HG03095 (cell line): ENCODE data around the gene CGB2.
A peak's percentile ranks its signal among the peaks of the same experiment; 100 is the strongest.
"Not testable (repeated sequence)": the region's sequence is repeated elsewhere in the genome, so short reads cannot be mapped to it uniquely, and the experiment has no call there.

Experiments
- ATAC-seq: cut with Tn5 transposase; IDR thresholded peaks from one replicate; pipeline ENCODE4 v1.9.1; 2021; ENCODE audit warnings: moderate library complexity; ENCODE audit not compliant: unreplicated experiment

CGB2 gene

GRCh38 chr19:49031642-49032301 lies at the start of gene CGB2:
TSS of gene CGB2 (plus strand) at chr19:49031890. CDS start at chr19:49032096, 206 bp downstream.
- not testable (repeated sequence) for ATAC-seq

DNA sequence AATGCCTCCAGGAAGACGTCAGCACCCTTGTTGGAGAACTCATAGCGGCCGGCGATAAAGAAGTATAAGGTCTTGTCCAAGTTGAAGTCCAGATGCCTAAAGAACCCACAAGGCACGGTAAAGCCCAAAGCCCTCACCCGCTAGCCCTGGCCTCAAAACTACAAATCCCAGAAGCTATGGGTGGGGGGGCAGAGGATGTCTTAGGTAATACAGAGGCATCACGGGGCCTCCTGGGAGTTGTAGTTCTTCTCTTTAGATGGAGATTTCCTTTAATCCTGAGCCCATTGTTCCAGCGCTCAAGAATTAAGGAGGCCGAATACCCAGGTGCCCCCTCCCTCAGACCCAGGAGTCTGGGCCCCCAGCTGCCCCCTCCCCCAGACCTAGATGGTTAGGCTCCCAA lies 49.4 kb upstream of the CGB2 start:
- no peak for ATAC-seq

- ATAC-seq, result no peak
Observed at GRCh38 chr19:48985711-48986110, 46.0 kb upstream of the CGB2 start.

DNA sequence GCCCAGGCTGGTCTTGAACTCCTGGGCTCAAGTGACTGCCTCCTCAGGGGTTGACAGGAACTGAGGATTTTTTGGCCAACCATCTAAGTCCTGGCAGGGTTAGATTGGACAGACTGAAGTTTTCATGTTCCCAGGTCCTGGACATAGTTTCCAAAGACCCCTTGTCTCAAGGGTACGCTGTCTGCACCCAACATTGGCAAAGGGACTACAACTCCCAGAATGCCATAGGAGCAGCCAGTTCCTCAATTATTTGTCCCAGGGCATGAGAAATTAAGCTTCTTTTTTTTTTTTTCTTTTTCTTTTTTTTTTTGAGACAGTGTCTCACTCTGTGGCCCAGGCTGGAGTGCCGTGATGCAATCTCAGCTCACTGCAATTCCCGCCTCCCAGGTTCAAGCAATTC lies 45.5 kb upstream of the CGB2 start:
- no peak for ATAC-seq

- ATAC-seq, result no peak
Observed at GRCh38 chr19:48987323-48987722, 44.4 kb upstream of the CGB2 start.

GRCh38 chr19:48988286-48988685 lies 43.4 kb upstream of the CGB2 start:
- ATAC-seq, result no peak

GRCh38 chr19:48988860-48989259 lies 42.8 kb upstream of the CGB2 start:
- no peak for ATAC-seq

GRCh38 chr19:48989701-48990291 lies 41.9 kb upstream of the CGB2 start:
- ATAC-seq, result no peak

DNA sequence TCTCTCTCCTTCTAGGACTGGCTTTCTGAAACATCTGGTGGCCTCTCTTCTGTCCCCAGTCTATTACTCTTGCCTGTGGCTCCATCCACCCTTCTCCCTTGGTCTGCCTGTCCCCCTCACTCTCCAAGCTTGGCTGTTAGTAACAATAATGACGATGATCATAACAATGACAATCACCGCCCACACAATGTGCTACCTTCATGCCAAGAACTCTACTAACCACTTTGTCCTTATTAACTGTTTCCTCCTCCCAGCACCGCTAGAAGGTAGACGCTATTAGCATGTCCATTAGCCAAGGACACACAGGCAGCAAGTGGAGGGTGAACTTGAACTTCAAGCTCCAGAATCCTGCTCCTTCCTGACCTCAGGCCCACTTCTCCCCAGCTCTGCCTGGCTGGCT lies 41.3 kb upstream of the CGB2 start:
- no peak for ATAC-seq

- ATAC-seq, result no peak
Observed at GRCh38 chr19:48991011-48991609, 40.6 kb upstream of the CGB2 start.

- no peak for ATAC-seq
Observed at GRCh38 chr19:48991873-48992580, 39.7 kb upstream of the CGB2 start.

DNA sequence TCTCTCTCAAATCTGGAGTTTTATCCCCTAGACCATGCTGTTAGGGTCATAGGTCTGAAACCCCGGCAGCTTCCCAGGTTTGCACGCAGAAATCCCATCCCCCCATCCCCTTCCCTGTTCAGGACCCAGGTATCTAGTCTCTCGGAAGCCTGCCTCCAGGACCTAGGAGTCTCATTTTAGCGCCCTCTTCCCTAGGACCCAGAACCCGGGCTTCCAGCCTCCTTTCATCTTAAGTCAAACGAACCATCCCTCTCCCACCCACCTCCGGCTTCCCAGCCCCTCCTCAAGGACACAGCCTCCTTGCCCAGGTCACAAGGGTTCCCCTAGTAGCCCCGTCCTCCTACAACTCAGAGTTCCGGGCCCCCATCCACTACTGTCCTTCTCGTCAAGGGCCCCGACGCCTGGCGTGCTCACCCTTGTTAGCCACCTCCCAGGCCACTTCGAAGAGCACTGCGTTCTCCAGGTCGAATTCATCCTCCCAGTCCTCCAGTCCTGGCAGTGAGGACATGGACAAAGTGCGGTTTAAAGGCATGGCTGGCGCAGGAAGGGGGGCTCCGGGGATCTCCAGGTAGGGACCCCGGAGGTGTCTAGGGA lies 39.0 kb upstream of the CGB2 start:
- ATAC-seq, result peak; percentile 2

DNA sequence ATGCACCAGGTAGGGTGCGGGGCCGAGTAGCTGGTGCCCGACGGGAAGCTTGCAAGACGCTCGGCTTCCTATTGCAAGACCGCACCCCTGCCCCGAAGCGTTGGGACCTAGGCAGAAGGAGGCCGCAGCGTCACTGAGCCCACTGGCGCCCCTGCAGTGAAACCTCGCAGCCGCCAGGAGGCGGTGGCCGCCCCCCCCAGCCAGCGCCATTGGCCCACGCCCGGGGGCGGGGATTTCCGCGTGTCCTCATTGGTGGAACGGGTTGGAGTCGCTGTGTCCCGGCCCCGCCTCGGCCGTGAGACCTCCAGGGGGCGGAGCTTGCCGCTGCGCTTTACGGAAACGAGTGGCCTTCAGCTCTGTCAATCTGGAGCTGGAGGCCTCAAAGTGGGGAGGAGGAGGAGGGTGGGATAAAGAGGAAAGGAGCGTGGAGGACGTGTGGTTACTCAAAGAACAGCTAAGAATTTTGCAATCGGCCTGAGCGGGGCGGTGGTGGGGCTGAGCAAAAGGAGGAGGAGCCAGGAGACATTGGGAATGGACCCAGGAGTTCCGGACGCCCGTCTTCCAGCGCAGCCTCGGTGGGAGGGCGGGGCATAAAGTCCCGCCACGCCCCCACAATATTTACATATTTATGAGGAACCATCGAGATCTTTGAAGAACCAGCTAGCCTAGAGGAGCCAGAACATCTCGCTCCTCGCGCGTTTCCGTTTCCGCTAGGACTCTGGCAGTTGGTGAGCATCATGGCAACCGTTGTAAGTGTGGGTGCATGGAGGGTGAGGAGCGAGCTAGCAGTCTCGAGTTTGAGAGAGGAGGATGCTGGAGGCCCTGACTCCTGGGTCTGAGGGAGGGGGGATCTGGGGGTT lies 38.3 kb upstream of the CGB2 start, which contains the start of the genes GYS1 and RUVBL2:
GYS1 (minus strand) TSS at position 135 of the 860 bp plus-strand sequence. CDS start 197 bp downstream, outside the sequence.
RUVBL2 (plus strand) TSS at position 713 of the 860 bp plus-strand sequence; CDS start at position 738, 25 bp downstream.
- ATAC-seq, result peak; percentile 75

DNA sequence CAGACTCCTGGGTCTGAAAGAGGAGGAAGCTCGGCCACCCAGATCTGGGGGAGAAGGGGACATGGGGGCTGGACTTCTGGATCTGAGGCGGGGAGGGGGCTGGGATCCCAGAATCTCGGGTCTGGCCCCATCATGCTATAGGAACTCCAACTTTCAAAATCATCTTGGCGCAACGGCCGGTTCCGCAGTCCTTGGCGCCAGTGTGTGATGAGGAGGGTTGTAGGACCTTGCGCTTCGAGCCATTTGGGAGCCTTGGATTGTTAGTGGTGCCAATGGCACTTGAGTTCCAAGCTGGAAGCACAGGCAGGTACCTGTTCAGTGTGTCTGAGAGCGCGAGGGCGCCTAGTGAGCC lies 37.7 kb upstream of the CGB2 start:
- no peak for ATAC-seq

DNA sequence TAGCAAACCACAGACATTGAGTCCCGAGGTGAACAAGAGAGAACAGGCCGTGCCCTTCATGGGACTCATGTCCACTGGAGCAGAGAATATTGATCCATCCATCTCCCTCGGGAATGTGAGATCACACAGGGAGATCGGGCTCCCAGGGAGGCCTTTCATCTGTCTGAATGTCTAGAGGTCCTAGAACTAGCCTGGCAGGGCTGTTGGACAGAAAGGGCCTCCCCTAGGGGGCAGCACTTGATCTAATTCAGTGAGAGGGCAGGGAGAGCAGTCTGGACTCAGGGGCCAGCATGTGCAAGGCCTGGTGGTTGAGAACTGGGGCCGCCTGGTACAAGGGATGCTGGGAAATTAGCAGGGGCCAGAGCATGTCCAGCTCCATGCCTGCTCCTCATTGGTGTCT lies 33.7 kb upstream of the CGB2 start:
- ATAC-seq, result no peak

- no peak for ATAC-seq
Observed at GRCh38 chr19:48999481-49000325, 32.0 kb upstream of the CGB2 start.

GRCh38 chr19:49004133-49004532 lies 27.6 kb upstream of the CGB2 start:
- no peak for ATAC-seq

- ATAC-seq, result no peak
Observed at GRCh38 chr19:49004964-49005614, 26.6 kb upstream of the CGB2 start.

GRCh38 chr19:49006905-49007304 lies 24.8 kb upstream of the CGB2 start:
- no peak for ATAC-seq
